Spinal cord (tissue), 10 donors: Measurements from ENCODE around the gene ZBTB2. TPM values are rescaled to one million over a fixed set of nuclear protein-coding genes. Genes with fewer than 3 reads are reported as not detected.
A peak's percentile ranks its signal among the peaks of the same experiment; 100 is the strongest.
"Not testable (repeated sequence)": the region's sequence is repeated elsewhere in the genome, so short reads cannot be mapped to it uniquely, and the experiment has no call there.

Source experiments
- DNase-seq, 6 donors: peaks; one replicate each; pipeline versions ENCODE4 v3.0.0 to v3.0.0-alpha.2; 2013 to 2015; ENCODE audit warnings: low spot score in 6 of 6, low read depth in 4 of 6
- H3K27ac ChIP-seq: one replicate; pipeline ENCODE4 v1.5.1; 2013; ENCODE audit warnings: low read depth, low read length, control low read depth
- H3K27me3 ChIP-seq: one replicate; pipeline ENCODE4 v1.6.1; 2013; ENCODE audit warnings: low read length; ENCODE audit not compliant: control insufficient read depth, insufficient read depth
- H3K36me3 ChIP-seq: one replicate; pipeline ENCODE4 v1.6.1; 2013; ENCODE audit warnings: low read length; ENCODE audit not compliant: control insufficient read depth, insufficient read depth
- H3K4me1 ChIP-seq: one replicate; pipeline ENCODE4 v1.6.1; 2013; ENCODE audit warnings: low read length; ENCODE audit not compliant: control insufficient read depth, insufficient read depth
- H3K4me3 ChIP-seq: one replicate; pipeline ENCODE4 v1.5.1; 2013; ENCODE audit warnings: low read depth, low read length, control low read depth
- H3K9me3 ChIP-seq: one replicate; pipeline ENCODE4 v1.6.1; 2013; ENCODE audit warnings: low read length; ENCODE audit not compliant: control insufficient read depth, insufficient read depth
- WGBS: methylation state at CpG from one replicate; pipeline ENCODE4 v1.1.5; 2013; ENCODE audit warnings: missing lambda C conversion rate; ENCODE audit not compliant: insufficient coverage; 5-methylcytosine and 5-hydroxymethylcytosine counted together
- polyA plus RNA-seq, 2 donors: library from polyadenylated mRNA; unstranded; fragments of 120-200 nt; gene quantifications; one replicate each; pipeline ENCODE4 v1.2.1, GENCODE V29; 2013; ENCODE audit not compliant: insufficient read length in 2 of 2
- total RNA-seq, 2 donors: library from RNA; depleted of rRNA in 1 of 2; stranded (reverse); fragments of 120-200 nt in 1 of 2; fragments of >200 nt in 1 of 2; gene quantifications; one replicate each; pipeline versions ENCODE4 v1.2.3 to v1.2.4, GENCODE V29; 2013 to 2014
- donor health status: healthy.

Gene ZBTB2
- total and polyA plus RNA-seq, 4 donors: 8.9 to 13.9 (median 11.1) TPM

DNA sequence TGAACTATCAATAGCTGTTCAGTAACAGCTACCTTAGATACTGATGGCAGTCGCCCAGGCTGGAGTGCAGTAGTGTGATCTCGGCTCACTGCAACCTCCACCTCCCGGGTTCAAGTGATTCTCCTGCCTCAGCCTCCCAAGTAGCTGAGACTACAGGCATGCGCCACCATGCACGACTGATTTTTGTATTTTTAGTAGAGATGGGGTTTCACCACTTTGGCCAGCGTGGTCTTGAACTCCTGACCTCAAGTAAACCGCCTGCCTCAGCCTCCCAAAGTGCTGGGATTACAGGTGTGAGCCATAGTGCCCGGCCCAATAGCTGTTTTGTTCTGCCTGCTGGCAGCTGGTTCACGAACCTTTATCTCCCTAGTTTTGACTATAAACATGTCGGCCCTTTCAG, 48.6 kb downstream of the ZBTB2 start:
- not testable (repeated sequence) for H3K27me3 ChIP-seq, H3K36me3 ChIP-seq, H3K4me1 ChIP-seq, H3K9me3 ChIP-seq, H3K4me3 ChIP-seq, H3K27ac ChIP-seq, DNase-seq
- 100% methylated on average over 3 of the region's 10 CpGs for WGBS

DNA sequence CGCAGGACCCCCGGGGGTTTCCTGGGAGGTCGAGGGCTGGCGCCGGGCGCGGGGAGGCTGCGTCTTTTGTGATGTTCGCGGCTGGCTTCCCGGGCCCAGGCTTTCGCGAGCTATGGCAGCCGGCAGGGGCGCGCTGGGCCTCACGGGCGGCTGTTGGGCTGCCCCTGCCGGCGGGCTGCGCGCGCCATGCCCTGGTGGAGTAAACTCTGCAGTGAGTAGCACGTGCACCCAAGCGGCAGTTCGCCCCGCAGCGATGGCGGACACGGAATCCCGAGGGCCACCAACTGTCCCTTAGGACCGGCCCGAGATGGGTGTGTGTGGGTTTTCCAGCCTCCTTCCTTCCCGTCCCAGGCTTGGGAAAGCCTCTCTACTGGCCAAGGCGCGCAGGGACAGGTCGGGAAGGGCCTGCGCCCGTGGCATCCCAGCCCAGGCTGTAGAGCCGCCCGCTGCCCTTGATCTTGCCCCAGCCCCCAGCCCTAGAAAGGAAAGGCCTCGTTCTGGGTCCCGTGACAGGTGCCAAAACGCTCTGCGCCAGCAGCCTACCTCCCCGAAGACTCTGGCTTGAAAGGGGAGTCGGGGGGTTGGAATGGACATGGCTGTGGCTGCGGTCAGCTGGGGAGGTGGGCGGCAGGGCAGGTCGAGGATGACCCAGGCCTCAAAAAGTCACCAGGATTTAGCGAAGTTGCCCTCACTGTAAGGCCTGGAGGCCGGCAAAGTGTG, 49.7 kb downstream of the ZBTB2 start:
- no peak for DNase-seq
- no peaks in the 10 kb centered on the region for H3K4me1 ChIP-seq
- no peak overlapping the region for H3K4me3 ChIP-seq
- WGBS: 96% methylated on average over 49 of the region's 52 CpGs
- H3K36me3 ChIP-seq: peaks cover 9% of the 10 kb centered on the region
- no peaks in the 10 kb centered on the region for H3K9me3 ChIP-seq
- H3K27me3 ChIP-seq: no peaks in the 10 kb centered on the region
- H3K27ac ChIP-seq: no peak overlapping the region

DNA sequence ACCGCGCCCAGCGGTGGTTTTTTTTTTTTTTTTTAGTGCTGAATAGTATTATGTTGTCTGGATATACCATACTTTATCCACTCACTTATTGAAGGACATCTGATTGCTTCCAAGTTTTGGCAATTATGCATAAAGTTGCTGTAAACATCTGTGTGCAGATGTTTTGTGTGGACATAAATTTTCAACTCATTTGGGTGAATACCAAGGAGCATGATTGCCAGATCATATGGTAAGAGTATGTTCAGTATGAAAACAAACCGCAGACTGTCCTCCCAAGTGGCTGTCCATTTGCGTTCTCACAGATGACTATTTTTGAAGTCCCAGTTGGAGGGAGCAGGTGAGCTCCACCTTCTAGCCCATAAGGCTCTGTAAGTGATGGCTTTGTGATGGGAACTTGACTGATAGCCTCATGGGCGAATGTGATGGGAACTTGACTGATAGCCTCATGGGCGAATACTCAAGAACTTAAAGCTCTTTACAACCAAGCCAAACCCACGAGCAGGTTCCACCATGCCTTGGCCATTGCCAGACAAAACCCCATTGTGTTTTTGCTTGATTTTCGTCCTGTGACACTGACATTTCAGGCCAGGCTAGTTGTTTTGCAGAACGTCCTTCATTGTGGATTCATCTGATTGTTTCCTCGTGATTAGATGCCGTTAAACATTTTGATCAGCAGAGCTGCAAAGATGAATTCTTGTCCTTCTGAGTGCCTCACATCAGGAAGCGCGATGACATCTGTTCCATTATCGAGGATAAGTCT, 51.0 kb downstream of the ZBTB2 start:
- Histone ChIP-seq H3K36me3 (peaks cover 9% of the 10 kb centered on the region), H3K27me3 (no peaks in the 10 kb centered on the region), H3K4me3 (no peak overlapping the region), H3K4me1 (no peaks in the 10 kb centered on the region), H3K27ac (no peak overlapping the region), H3K9me3 (no peaks in the 10 kb centered on the region)
- no peak for DNase-seq
- WGBS: 77% methylated on average over 10 of the region's 15 CpGs

DNA sequence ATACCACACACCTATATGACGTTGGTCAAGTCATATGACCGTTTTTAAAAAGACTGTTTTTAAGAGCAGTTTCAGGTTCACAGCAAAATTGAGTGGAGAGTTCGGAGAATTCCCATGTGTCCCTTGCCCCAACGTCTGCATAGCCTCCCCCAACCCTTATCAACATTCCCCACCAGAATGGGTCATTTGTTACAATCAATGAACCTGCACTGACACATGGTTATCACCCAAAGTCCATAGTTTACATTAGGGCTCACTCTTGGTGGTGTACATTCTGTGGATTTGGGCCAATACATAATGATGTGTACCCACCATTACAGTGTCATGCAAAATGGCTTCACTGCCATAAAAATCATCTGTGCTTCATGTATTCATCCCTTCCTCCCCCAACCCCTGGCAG, 52.0 kb downstream of the ZBTB2 start:
- no peaks in the 10 kb centered on the region for H3K9me3 ChIP-seq

DNA sequence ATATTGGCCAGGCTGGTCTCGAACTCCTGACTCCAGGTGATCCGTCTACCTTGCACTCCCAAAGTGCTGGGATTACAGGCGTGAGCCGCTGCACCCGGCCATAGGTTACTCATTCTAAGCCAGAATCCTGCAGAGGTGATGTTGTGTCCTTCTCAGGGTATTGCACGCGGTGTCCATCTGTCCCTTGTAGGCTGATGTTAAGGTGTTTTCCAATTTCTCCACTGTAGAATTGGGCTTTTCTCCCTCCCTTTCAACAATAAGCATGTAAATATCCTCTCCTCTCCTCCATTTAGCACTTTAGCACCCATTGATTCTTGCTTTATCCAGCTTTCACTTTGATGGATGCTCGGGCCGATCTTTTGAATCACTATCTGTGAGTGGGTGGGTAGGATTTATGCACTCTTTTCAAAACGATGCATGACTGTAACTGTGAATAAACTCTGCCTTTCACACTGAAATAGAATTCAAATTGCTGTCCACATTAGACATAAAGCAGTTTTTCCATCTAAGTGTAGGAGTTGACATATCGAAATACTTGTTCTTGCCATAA, 52.6 kb downstream of the ZBTB2 start:
- peak overlapping the region; percentile 4 for H3K27ac ChIP-seq
- no peaks in the 10 kb centered on the region for H3K27me3 ChIP-seq
- peak in 1 of 6 donors; percentile 43 for DNase-seq
- H3K36me3 ChIP-seq: peaks cover 10% of the 10 kb centered on the region
- H3K4me3 ChIP-seq: no peak overlapping the region
- H3K9me3 ChIP-seq: no peaks in the 10 kb centered on the region
- WGBS: 88% methylated on average over 4 of the region's 11 CpGs
- peaks cover 3% of the 10 kb centered on the region for H3K4me1 ChIP-seq

More for the DNA sequence above, 52.0 kb downstream of the ZBTB2 start:
- H3K36me3 ChIP-seq: peaks cover 9% of the 10 kb centered on the region
- H3K4me1 ChIP-seq: peaks cover 2% of the 10 kb centered on the region
- no peaks in the 10 kb centered on the region for H3K27me3 ChIP-seq
- peak overlapping the region; percentile 4 for H3K27ac ChIP-seq
- WGBS: 54% methylated on average over 2 of the region's 4 CpGs
- DNase-seq: no peak
- H3K4me3 ChIP-seq: no peak overlapping the region

DNA sequence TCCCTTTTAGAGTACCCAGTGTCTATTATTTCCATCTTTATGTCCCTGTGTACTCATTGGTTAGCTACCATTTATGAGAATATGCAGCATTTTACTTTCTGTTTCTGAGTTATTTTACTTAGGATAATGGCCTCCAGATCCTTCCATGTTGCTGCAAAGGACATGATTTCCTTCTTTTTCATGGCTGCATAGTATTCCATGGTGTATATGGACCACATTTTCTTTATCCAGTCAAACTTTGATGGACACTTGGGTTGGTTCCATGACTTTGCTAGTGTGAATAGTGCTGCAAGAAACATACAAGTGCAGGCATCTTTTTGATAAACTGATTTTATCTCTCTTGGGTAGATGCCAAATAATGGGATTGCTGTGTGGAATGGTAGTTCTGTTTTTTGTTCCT, 55.4 kb downstream of the ZBTB2 start:
- Histone ChIP-seq H3K9me3 (no peaks in the 10 kb centered on the region), H3K36me3 (peaks cover 2% of the 10 kb centered on the region), H3K27ac (no peak overlapping the region), H3K4me1 (peaks cover 12% of the 10 kb centered on the region), H3K27me3 (no peaks in the 10 kb centered on the region), H3K4me3 (no peak overlapping the region)
- DNase-seq: no peak

DNA sequence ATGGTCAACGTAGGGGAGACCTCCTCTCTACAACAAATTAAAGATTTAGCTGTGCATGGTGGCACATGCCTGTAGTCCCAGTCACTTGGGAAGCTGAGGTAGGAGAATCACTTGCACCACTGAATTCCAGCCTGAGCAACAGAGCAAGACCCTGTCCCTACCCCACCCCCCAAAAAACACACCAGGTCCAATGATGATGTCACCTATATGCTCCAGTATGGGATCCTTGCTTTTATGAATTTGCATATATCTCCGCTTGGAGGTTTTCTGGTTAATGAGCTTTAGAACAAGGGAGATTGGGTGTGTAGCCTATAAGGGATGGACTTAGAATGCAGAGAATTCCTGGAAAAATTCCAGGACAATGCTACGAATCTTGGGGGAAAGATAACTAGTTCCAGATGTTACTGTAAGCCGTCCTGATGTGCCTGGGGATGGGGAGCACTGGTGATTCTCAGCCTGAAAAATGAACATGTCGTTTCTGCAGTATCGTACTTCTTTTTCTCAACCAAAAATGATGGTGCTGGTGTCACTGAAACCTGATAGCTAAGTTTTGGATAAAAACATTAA, 61.1 kb downstream of the ZBTB2 start:
- peak overlapping the region; percentile 61 for H3K27ac ChIP-seq
- no peak overlapping the region for H3K4me3 ChIP-seq
- peak in 2 of 6 donors; percentile 38 to 58 for DNase-seq
- peaks cover 20% of the 10 kb centered on the region for H3K4me1 ChIP-seq
- 66% methylated on average over 2 of the region's 6 CpGs for WGBS
- peaks cover 2% of the 10 kb centered on the region for H3K36me3 ChIP-seq
- H3K9me3 ChIP-seq: no peaks in the 10 kb centered on the region
- no peaks in the 10 kb centered on the region for H3K27me3 ChIP-seq

GRCh38 chr6:151327101-151327500, 64.3 kb downstream of the ZBTB2 start:
- peak overlapping the region; percentile 91 for H3K27ac ChIP-seq
- no peaks in the 10 kb centered on the region for H3K9me3 ChIP-seq
- H3K4me1 ChIP-seq: peaks cover 21% of the 10 kb centered on the region
- no peaks in the 10 kb centered on the region for H3K27me3 ChIP-seq
- H3K36me3 ChIP-seq: peaks cover 4% of the 10 kb centered on the region
- H3K4me3 ChIP-seq: no peak overlapping the region
- no CpG with 5 or more reads among the region's 4 CpGs for WGBS
- DNase-seq: no peak

DNA sequence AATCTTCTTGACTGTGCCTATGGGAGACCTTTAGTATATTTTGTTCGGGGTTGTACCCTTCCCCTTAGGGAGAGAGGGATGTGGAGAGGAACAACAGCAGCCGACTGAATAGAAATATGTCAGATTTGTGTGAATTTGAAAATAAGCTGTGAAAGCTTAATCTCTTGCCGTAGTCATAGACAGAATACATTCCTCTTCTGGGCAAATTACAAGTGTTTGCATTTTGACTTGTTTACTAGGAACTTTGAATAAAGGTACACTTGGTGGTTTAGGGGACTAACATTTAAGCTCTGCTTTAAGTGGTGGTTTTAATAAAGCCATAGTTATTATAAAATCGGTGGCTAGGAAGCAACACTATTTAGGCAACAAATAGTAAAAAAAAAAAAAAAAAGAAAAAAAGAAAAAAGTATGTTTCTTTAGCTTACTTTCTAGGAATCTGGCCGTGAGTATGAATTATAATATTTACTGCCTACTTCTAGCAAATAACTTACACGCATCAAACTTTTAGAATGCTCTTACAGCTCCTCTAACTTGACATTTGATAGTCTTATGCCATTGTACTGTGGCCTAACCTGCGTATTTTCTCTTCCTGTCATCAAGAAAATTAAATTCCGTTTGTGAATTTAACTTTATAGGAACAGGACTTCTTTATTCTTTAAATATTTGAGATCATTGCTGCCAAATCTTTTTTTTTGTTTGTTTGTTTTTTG, 65.1 kb downstream of the ZBTB2 start:
- no CpG with 5 or more reads among the region's 8 CpGs for WGBS
- H3K4me1 ChIP-seq: peaks cover 21% of the 10 kb centered on the region
- no peak for DNase-seq
- no peaks in the 10 kb centered on the region for H3K9me3 ChIP-seq
- peak overlapping the region; percentile 80 for H3K4me3 ChIP-seq
- peak overlapping the region; percentile 91 for H3K27ac ChIP-seq
- H3K36me3 ChIP-seq: peaks cover 4% of the 10 kb centered on the region
- no peaks in the 10 kb centered on the region for H3K27me3 ChIP-seq
